Activated naive CD4-positive, alpha-beta T cell treated with anti-CD3 and anti-CD28 coated beads, Interleukin-2, amount 50 U/mL, for 72 hours (primary cell): ENCODE results near the gene VSIG1. TPM values are rescaled to one million over a fixed set of nuclear protein-coding genes. Genes with fewer than 3 reads are reported as not detected.

Source experiments
- ATAC-seq, 2 donors: fragments of 150-1000 bp; cut with Tn5 transposase; 2 replicates each; pipeline ENCODE4 v1.10.0; 2021; ENCODE audit warnings: mild to moderate bottlenecking in 2 of 2, moderate library complexity in 2 of 2
- DNase-seq, 2 donors: peaks; one replicate each; pipeline ENCODE4 v3.0.0; 2021 to 2022; ENCODE audit warnings: low spot score in 2 of 2
- H3K27ac Mint-ChIP-seq, 2 donors: one replicate each; pipeline ENCODE4 v1.8.0; 2022; ENCODE audit warnings: mild to moderate bottlenecking in 2 of 2, mixed read lengths in 2 of 2
- H3K36me3 Mint-ChIP-seq, 2 donors: one replicate each; pipeline ENCODE4 v1.8.0; 2022; ENCODE audit warnings: mixed read lengths in 2 of 2
- H3K9me3 Mint-ChIP-seq, 2 donors: one replicate each; pipeline ENCODE4 v1.8.0; 2022; ENCODE audit warnings: mixed read lengths in 2 of 2
- total RNA-seq, 2 donors: library from RNA; stranded (reverse); gene quantifications; one replicate each; pipeline ENCODE4 v1.2.3, GENCODE V29; 2022

Gene VSIG1
- total RNA-seq, result 1 to 10 TPM in 1 of 2 donors, under 1 TPM in 1; 0.18 to 4.4 TPM

- peaks cover 0 to 6% of the 10 kb centered on the region in 2 donors for H3K9me3 Mint-ChIP-seq
- no peak within 1 kb of the TSS for H3K27ac Mint-ChIP-seq
- ATAC-seq, result no peak
- no peak for DNase-seq
- H3K36me3 Mint-ChIP-seq, result no peaks in the 10 kb centered on the region
These were observed at the start of gene VSIG1 for GRCh38 chrX:108044554-108045256. VSIG1 (plus strand) TSS chrX:108045065; CDS start chrX:108045131, 66 bp downstream.

- DNase-seq, result no peak
- peaks cover 0 to 17% of the 10 kb centered on the region in 2 donors for H3K36me3 Mint-ChIP-seq
These were observed 48.7 kb upstream of the VSIG1 start for GRCh38 chrX:107996124-107996523.

GRCh38 chrX:108000751-108001150 is 44.1 kb upstream of the VSIG1 start:
- no peak overlapping the region for H3K27ac Mint-ChIP-seq
- ATAC-seq, result no peak
- DNase-seq, result no peak
- H3K9me3 Mint-ChIP-seq, result no peaks in the 10 kb centered on the region
- peaks cover 0 to 10% of the 10 kb centered on the region in 2 donors for H3K36me3 Mint-ChIP-seq

More at GRCh38 chrX:107996124-107996523, 48.7 kb upstream of the VSIG1 start:
- ATAC-seq, result no peak
- peak overlapping the region in 1 of 2 donors; percentile 55 for H3K27ac Mint-ChIP-seq
- H3K9me3 Mint-ChIP-seq, result no peaks in the 10 kb centered on the region

GRCh38 chrX:108001218-108001814 is 43.5 kb upstream of the VSIG1 start:
- peak; percentile 71 to 74 for ATAC-seq
- DNase-seq, result no peak
- H3K9me3 Mint-ChIP-seq, result no peaks in the 10 kb centered on the region
- H3K27ac Mint-ChIP-seq, result no peak overlapping the region
- H3K36me3 Mint-ChIP-seq, result peaks cover 0 to 7% of the 10 kb centered on the region in 2 donors

GRCh38 chrX:108018656-108019381 is 26.0 kb upstream of the VSIG1 start:
- Mint-ChIP-seq H3K27ac (peak overlapping the region in 1 of 2 donors; percentile 59), H3K9me3 (peaks cover 5 to 7% of the 10 kb centered on the region in 2 donors), H3K36me3 (peaks cover 6% of the 10 kb centered on the region in 2 donors)
- DNase-seq (no peak), ATAC-seq (peak; percentile 50 to 84)

GRCh38 chrX:108019382-108019875 is 25.4 kb upstream of the VSIG1 start:
- peak overlapping the region in 1 of 2 donors; percentile 59 for H3K27ac Mint-ChIP-seq
- peaks cover under 1% of the 10 kb centered on the region in 2 donors for H3K36me3 Mint-ChIP-seq
- DNase-seq (no peak), ATAC-seq (no peak)
- peaks cover 0 to 1% of the 10 kb centered on the region in 2 donors for H3K9me3 Mint-ChIP-seq

GRCh38 chrX:108020631-108021030 is 24.2 kb upstream of the VSIG1 start:
- Mint-ChIP-seq H3K27ac (peak overlapping the region in 1 of 2 donors; percentile 69), H3K36me3 (no peaks in the 10 kb centered on the region), H3K9me3 (no peaks in the 10 kb centered on the region)
- ATAC-seq, result peak; percentile 23 to 53
- no peak for DNase-seq

- Mint-ChIP-seq H3K36me3 (no peaks in the 10 kb centered on the region), H3K27ac (peak overlapping the region in 1 of 2 donors; percentile 45), H3K9me3 (no peaks in the 10 kb centered on the region)
- DNase-seq (no peak), ATAC-seq (peak; percentile 80 to 85)
These were observed 22.3 kb upstream of the VSIG1 start for GRCh38 chrX:108022491-108023089.

GRCh38 chrX:108025376-108025775 is 19.5 kb upstream of the VSIG1 start:
- H3K27ac Mint-ChIP-seq, result peak overlapping the region; percentile 44 to 60
- no peaks in the 10 kb centered on the region for H3K9me3 Mint-ChIP-seq
- H3K36me3 Mint-ChIP-seq, result no peaks in the 10 kb centered on the region
- ATAC-seq (no peak), DNase-seq (no peak)

GRCh38 chrX:108025954-108026600 is 18.8 kb upstream of the VSIG1 start:
- DNase-seq (no peak), ATAC-seq (peak in 1 of 2 donors; percentile 60)
- H3K36me3 Mint-ChIP-seq, result no peaks in the 10 kb centered on the region
- H3K9me3 Mint-ChIP-seq, result no peaks in the 10 kb centered on the region
- peak overlapping the region in 1 of 2 donors; percentile 44 for H3K27ac Mint-ChIP-seq

- no peaks in the 10 kb centered on the region for H3K36me3 Mint-ChIP-seq
- DNase-seq (no peak), ATAC-seq (no peak)
- H3K9me3 Mint-ChIP-seq, result no peaks in the 10 kb centered on the region
- H3K27ac Mint-ChIP-seq, result no peak overlapping the region
These were observed 16.0 kb upstream of the VSIG1 start for GRCh38 chrX:108028854-108029253.

- Mint-ChIP-seq H3K36me3 (no peaks in the 10 kb centered on the region), H3K27ac (no peak overlapping the region), H3K9me3 (no peaks in the 10 kb centered on the region)
- DNase-seq (no peak), ATAC-seq (peak; percentile 64 to 76)
These were observed 14.7 kb upstream of the VSIG1 start for GRCh38 chrX:108029928-108030711.

GRCh38 chrX:108032944-108033343 is 11.9 kb upstream of the VSIG1 start:
- Mint-ChIP-seq H3K27ac (no peak overlapping the region), H3K9me3 (no peaks in the 10 kb centered on the region), H3K36me3 (no peaks in the 10 kb centered on the region)
- ATAC-seq, result no peak
- no peak for DNase-seq

GRCh38 chrX:108033890-108034289 is 11.0 kb upstream of the VSIG1 start:
- Mint-ChIP-seq H3K9me3 (no peaks in the 10 kb centered on the region), H3K36me3 (no peaks in the 10 kb centered on the region), H3K27ac (no peak overlapping the region)
- ATAC-seq (no peak), DNase-seq (no peak)

- Mint-ChIP-seq H3K9me3 (no peaks in the 10 kb centered on the region), H3K27ac (no peak overlapping the region), H3K36me3 (no peaks in the 10 kb centered on the region)
- DNase-seq, result no peak
- ATAC-seq, result no peak
These were observed 10.1 kb upstream of the VSIG1 start for GRCh38 chrX:108034725-108035124.
